Amniotic epithelial cell (primary cell): ENCODE results near the gene ETDC.

ENCODE experiments used
- DNase-seq: peaks from one replicate; pipeline ENCODE4 v3.0.0-alpha.2; 2010; ENCODE audit warnings: low read depth

The ETDC gene

GRCh38 chrX:135346975-135347374, 37.7 kb downstream of the ETDC start:
- DNase-seq, result peak; percentile 33

GRCh38 chrX:135347381-135348016, 38.2 kb downstream of the ETDC start:
- peak; percentile 38 for DNase-seq

DNA sequence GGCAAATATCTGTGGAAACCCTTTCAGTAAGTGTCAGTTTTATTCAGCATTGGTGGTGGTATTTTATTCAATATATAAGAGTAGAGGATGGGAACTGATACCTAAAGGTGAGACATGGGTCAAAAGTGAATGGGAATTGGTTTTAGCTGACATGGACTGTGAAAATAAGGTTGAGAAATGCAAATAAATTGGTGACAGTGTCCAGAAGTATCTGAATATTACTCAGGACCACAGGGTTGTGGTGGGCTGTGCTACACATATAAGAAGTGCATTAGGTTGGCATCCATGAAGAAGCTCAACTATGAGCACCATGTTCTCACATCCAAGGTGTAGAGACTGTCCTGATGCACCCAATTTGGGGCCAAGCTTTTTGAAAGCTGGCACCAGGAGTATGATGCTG, 45.0 kb downstream of the ETDC start:
- no peak for DNase-seq
